Colonic mucosa (tissue), 4 donors: Measurements from ENCODE around the gene MMP24OS. TPM values are rescaled to one million over a fixed set of nuclear protein-coding genes. Genes with fewer than 3 reads are reported as not detected.
"Not testable (repeated sequence)": the region's sequence is repeated elsewhere in the genome, so short reads cannot be mapped to it uniquely, and the experiment has no call there.

Experiments used
- DNase-seq: peaks from one replicate; pipeline ENCODE4 v3.0.0-alpha.2; 2020
- H3K27ac ChIP-seq: fragments of 200-600 bp; one replicate; pipeline ENCODE4 v1.8.0; 2021
- H3K27me3 ChIP-seq: fragments of 200-600 bp; one replicate; pipeline ENCODE4 v1.8.0; 2021
- H3K36me3 ChIP-seq: fragments of 200-600 bp; one replicate; pipeline ENCODE4 v1.8.0; 2021
- H3K4me1 ChIP-seq: fragments of 200-600 bp; one replicate; pipeline ENCODE4 v1.8.0; 2021; ENCODE audit warnings: mild to moderate bottlenecking
- H3K4me3 ChIP-seq: fragments of 200-600 bp; one replicate; pipeline ENCODE4 v1.8.0; 2021
- H3K9ac ChIP-seq, 2 donors: one replicate each; pipeline ENCODE4 v1.7.0; 2013; ENCODE audit warnings: control low read depth in 2 of 2, low read depth in 2 of 2, low read length in 2 of 2
- H3K9me3 ChIP-seq: fragments of 200-600 bp; one replicate; pipeline ENCODE4 v1.8.0; 2021
- CTCF ChIP-seq: fragments of 200-600 bp; IDR thresholded peaks from one replicate; pipeline ENCODE4 v1.8.0; 2022; ENCODE audit warnings: antibody characterized with exemption, mild to moderate bottlenecking
- intact Hi-C: fragments of 100-400 bp; cut with DNase I; formaldehyde crosslinking; loops from one replicate; pipeline ENCODE4 v1.14.1; 2022
- total RNA-seq, 2 donors: library from RNA; stranded (reverse); fragmentation: NEBNext Ultra II Directional in 1 of 2; extraction: Animal tissue kit (Norgen Biotek cat#: 25700) in 1 of 2; gene quantifications; one replicate each; pipeline ENCODE4 v1.2.1, GENCODE V29; 2021
- donor health status: healthy.
- donor health status: DM: no; HTN: no; CAD: no.
- donor health status: DM: no; HTN: no; CAD: no.

Gene MMP24OS
- total RNA-seq, 2 donors from 2014 or later = 83.9 to 123 TPM

DNA sequence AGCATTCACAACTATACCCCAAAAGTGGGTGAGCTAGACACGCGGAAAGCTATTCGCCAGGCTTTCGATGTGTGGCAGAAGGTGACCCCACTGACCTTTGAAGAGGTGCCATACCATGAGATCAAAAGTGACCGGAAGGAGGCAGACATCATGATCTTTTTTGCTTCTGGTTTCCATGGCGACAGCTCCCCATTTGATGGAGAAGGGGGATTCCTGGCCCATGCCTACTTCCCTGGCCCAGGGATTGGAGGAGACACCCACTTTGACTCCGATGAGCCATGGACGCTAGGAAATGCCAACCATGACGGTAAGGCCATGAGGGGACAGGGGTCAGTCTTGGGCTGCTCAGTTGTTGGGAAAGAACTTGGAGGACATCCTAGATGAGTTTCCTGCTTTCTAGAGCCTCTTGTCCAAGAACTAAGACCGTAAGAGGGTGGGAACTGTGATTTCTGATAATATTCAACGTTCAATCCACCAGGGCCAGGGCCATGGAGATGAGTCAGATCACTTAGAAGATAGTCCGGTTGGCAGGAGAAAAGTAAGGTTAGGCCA lies 23.4 kb downstream of the MMP24OS start:
- Histone ChIP-seq H3K36me3 (no peaks in the 10 kb centered on the region), H3K9ac (no peak overlapping the region), H3K9me3 (no peaks in the 10 kb centered on the region), H3K27me3 (no peaks in the 10 kb centered on the region), H3K4me3 (no peak overlapping the region), H3K4me1 (no peaks in the 10 kb centered on the region), H3K27ac (no peak overlapping the region)
- DNase-seq = no peak
- intact Hi-C loops = no loop called here
- no peak for TF ChIP-seq CTCF

DNA sequence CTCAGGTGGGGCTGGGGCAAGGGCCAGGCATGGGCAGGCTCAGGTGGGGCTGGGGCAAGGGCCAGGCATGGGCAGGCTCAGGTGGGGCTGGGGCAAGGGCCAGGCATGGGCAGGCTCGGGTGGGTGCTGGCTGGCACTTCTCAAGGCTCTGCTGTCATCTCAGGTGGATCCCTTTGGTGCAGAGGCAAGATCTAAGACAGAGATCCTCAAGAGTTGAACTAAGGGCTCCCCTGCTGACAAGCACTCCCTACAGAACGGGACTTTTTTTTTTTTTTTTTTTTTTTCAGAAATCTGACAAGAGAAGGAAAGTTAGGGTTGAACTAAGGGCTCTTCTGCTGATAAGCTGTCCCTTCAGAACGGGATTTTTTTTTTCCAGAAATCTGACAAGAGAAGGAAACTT lies 24.9 kb downstream of the MMP24OS start:
- no peak overlapping the region for H3K4me3 ChIP-seq
- intact Hi-C loops = no loop called here
- no peak for TF ChIP-seq CTCF
- no peaks in the 10 kb centered on the region for H3K36me3 ChIP-seq
- no peaks in the 10 kb centered on the region for H3K9me3 ChIP-seq
- no peaks in the 10 kb centered on the region for H3K27me3 ChIP-seq
- H3K27ac ChIP-seq = no peak overlapping the region
- no peak for DNase-seq
- no peaks in the 10 kb centered on the region for H3K4me1 ChIP-seq
- no peak overlapping the region for H3K9ac ChIP-seq

DNA sequence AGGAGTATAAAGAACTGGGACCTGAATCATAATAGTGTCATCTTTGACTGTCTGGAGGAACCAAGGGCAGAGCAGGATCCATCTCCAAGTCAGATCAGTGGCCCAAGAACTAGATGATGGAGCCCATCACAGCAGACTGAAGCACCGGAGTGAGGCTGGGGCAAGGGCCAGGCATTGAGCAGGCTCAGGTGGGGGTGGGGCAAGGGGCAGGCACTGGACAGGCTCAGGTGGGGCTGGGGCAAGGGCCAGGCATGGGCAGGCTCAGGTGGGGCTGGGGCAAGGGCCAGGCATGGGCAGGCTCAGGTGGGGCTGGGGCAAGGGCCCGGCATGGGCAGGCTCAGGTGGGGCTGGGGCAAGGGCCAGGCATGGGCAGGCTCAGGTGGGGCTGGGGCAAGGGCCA lies 25.3 kb downstream of the MMP24OS start:
- H3K36me3 ChIP-seq, H3K9me3 ChIP-seq, H3K4me3 ChIP-seq, DNase-seq, intact Hi-C loops, H3K9ac ChIP-seq, H3K27ac ChIP-seq, H3K4me1 ChIP-seq, H3K27me3 ChIP-seq: not testable (repeated sequence)

DNA sequence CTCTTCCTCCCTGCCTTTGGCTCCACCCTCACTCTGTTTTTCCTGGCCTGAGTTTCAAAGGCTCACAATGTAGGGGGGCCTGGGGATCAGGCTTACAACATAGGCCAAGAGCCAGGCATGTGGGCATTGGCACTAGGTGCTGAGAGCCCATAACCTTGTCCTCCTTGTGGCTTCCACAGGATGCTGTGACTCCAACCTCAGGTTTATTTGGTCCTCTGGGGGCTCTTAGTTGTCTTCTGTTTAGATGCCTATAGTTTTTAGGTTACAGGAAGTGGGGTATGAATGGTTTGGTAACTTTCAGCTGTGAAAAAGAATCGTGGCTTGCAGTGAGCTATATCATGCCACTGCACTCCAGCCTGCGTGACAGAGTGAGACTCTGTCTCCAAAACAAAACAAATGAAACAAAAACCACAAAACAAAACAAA lies 25.9 kb downstream of the MMP24OS start:
- no peak for DNase-seq
- intact Hi-C loops = no loop called here
- TF ChIP-seq CTCF = no peak
- Histone ChIP-seq H3K4me3 (no peak overlapping the region), H3K4me1 (no peaks in the 10 kb centered on the region), H3K36me3 (no peaks in the 10 kb centered on the region), H3K27me3 (no peaks in the 10 kb centered on the region), H3K9ac (peak overlapping the region in 1 of 2 donors; percentile 20), H3K9me3 (no peaks in the 10 kb centered on the region), H3K27ac (no peak overlapping the region)

DNA sequence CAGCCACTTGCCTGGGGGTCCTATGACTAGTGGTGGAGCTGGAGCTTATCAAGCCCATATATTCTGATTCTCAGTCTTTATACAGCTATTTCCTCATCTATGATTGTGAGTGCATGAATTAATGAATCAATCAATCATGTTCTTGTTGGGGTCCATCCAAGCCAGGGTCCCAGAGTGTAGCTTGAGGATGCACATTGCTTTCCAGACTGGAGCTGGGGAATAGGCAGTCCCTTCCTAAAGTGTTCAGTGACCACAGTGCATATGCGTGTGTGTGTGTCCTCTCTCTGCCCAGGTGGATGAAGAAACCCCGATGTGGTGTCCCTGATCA lies 26.3 kb downstream of the MMP24OS start:
- no peak overlapping the region for H3K4me3 ChIP-seq
- no peaks in the 10 kb centered on the region for H3K9me3 ChIP-seq
- H3K36me3 ChIP-seq = no peaks in the 10 kb centered on the region
- no peaks in the 10 kb centered on the region for H3K27me3 ChIP-seq
- peak overlapping the region in 1 of 2 donors; percentile 20 for H3K9ac ChIP-seq
- TF ChIP-seq CTCF = no peak
- intact Hi-C loops = no loop called here
- H3K27ac ChIP-seq = no peak overlapping the region
- DNase-seq = no peak
- H3K4me1 ChIP-seq = no peaks in the 10 kb centered on the region

- H3K9me3 ChIP-seq = no peaks in the 10 kb centered on the region
- H3K4me3 ChIP-seq = no peak overlapping the region
- no peak for TF ChIP-seq CTCF
- no peaks in the 10 kb centered on the region for H3K27me3 ChIP-seq
- H3K36me3 ChIP-seq = no peaks in the 10 kb centered on the region
- intact Hi-C loops = no loop called here
- H3K4me1 ChIP-seq = no peaks in the 10 kb centered on the region
- no peak overlapping the region for H3K27ac ChIP-seq
- no peak for DNase-seq
- no peak overlapping the region for H3K9ac ChIP-seq
These were observed 29.1 kb downstream of the MMP24OS start for GRCh38 chr20:35248641-35249475.
